ENCODE measurements around the gene PRR11. TPM values are rescaled to one million over a fixed set of nuclear protein-coding genes. Genes with fewer than 3 reads are reported as not detected.

PRR11 gene
- total and polyA plus RNA-seq, 11 donors: 0.15 to 11.4 (median 1.0) TPM

GRCh38 chr17:59160157-59161025, 4.8 kb downstream of the PRR11 start:
- ATAC-seq (no peak), DNase-seq (no peak)
- Histone ChIP-seq H3K27me3 (no peaks in the 10 kb centered on the region), H3K36me3 (no peaks in the 10 kb centered on the region), H3K27ac (peak overlapping the region in 1 of 12 donors; percentile 28), H3K4me1 (peaks cover 0 to 14% (median 5%) of the 10 kb centered on the region in 12 donors), H3K9me3 (no peaks in the 10 kb centered on the region), H3K4me3 (no peak overlapping the region)
- intact Hi-C loops (cut with DNase I): no loop called here
- WGBS, 4 donors: 92 to 94% (median 92%) methylated on average over 9 of the region's 9 CpGs
- TF ChIP-seq POLR2A (IDR thresholded peaks at IDR 0.05): no peak
- TF ChIP-seq CTCF (IDR thresholded peaks at IDR 0.05): no peak

GRCh38 chr17:59161477-59161876, 5.9 kb downstream of the PRR11 start:
- Histone ChIP-seq H3K27ac (no peak overlapping the region), H3K4me1 (peaks cover 0 to 11% (median 0%) of the 10 kb centered on the region in 12 donors), H3K36me3 (no peaks in the 10 kb centered on the region), H3K4me3 (no peak overlapping the region), H3K27me3 (no peaks in the 10 kb centered on the region), H3K9me3 (no peaks in the 10 kb centered on the region)
- 96 to 98% (median 97%) methylated on average over 2 of the region's 2 CpGs for WGBS, 4 donors
- ATAC-seq (no peak), DNase-seq (no peak)
- intact Hi-C loops (cut with DNase I): no loop called here
- TF ChIP-seq POLR2A (IDR thresholded peaks at IDR 0.05) (no peak), CTCF (IDR thresholded peaks at IDR 0.05) (no peak)

DNA sequence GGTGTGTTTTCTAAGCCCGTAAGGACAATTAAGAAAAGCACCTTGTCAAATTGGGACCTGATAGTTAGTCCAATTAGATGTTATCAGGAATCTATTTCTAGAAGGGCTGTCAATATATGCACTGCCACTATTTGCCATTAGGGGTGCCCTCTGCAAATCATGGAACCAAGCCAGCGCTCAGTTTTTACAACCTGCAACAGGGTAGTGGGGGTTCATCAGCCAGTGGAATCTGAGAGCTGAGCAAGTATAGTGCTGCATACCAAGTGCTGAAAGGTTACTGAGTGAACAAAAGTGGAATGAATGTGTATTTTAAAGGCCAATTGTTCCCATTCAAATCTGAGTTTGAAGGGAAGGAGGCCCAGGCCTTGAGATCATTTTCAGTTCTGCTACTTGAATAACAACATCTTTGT, 10.4 kb downstream of the PRR11 start:
- DNase-seq: no peak
- intact Hi-C loops (cut with DNase I): no loop called here
- Histone ChIP-seq H3K36me3 (no peaks in the 10 kb centered on the region), H3K4me3 (no peak overlapping the region), H3K27me3 (no peaks in the 10 kb centered on the region), H3K4me1 (peaks cover 0 to 13% (median 0%) of the 10 kb centered on the region in 12 donors), H3K9me3 (no peaks in the 10 kb centered on the region), H3K27ac (peak overlapping the region in 1 of 12 donors; percentile 25)
- peak in 8 of 12 donors; percentile 19 to 51 (median 36) for TF ChIP-seq CTCF (IDR thresholded peaks at IDR 0.05)
- no peak for TF ChIP-seq POLR2A (IDR thresholded peaks at IDR 0.05)
- ATAC-seq: no peak
- WGBS, 4 donors: 76 to 88% (median 85%) methylated on average over 2 of the region's 2 CpGs

GRCh38 chr17:59167571-59168001, 12.0 kb downstream of the PRR11 start:
- Histone ChIP-seq H3K27ac (no peak overlapping the region), H3K4me3 (no peak overlapping the region), H3K36me3 (peaks cover 0 to 6% (median 0%) of the 10 kb centered on the region in 9 donors), H3K27me3 (no peaks in the 10 kb centered on the region), H3K4me1 (peaks cover 0 to 13% (median 0%) of the 10 kb centered on the region in 12 donors), H3K9me3 (no peaks in the 10 kb centered on the region)
- 42 to 64% (median 62%) methylated on average over 2 of the region's 2 CpGs for WGBS, 4 donors
- no peak for DNase-seq
- ATAC-seq: no peak
- intact Hi-C loops (cut with DNase I): no loop called here
- no peak for TF ChIP-seq CTCF (IDR thresholded peaks at IDR 0.05)
- TF ChIP-seq POLR2A (IDR thresholded peaks at IDR 0.05): no peak
